GM19372 (cell line): ENCODE data around the gene IL20RA.
A peak's percentile ranks its signal among the peaks of the same experiment; 100 is the strongest.

ENCODE experiments used
- ATAC-seq: cut with Tn5 transposase; IDR thresholded peaks from one replicate; pipeline ENCODE4 v1.9.1; 2021; ENCODE audit warnings: mild to moderate bottlenecking, low read depth, moderate library complexity; ENCODE audit not compliant: unreplicated experiment

IL20RA gene

GRCh38 chr6:137046871-137047412 is 2.2 kb upstream of the IL20RA start:
- no peak for ATAC-seq

GRCh38 chr6:137045222-137045789 is 541 bp upstream of the IL20RA start:
- no peak for ATAC-seq

GRCh38 chr6:137043710-137044365 is 927 bp downstream of the IL20RA start:
- no peak for ATAC-seq

- ATAC-seq = no peak
Measured at GRCh38 chr6:137040393-137040792, 4.4 kb downstream of the IL20RA start.

- no peak for ATAC-seq
Measured at GRCh38 chr6:137039010-137039409, 5.8 kb downstream of the IL20RA start.

- no peak for ATAC-seq
Measured at GRCh38 chr6:137036566-137037300, 8.0 kb downstream of the IL20RA start.

- ATAC-seq = peak; percentile 98
Measured at GRCh38 chr6:137033828-137034227, 10.9 kb downstream of the IL20RA start.

GRCh38 chr6:137031122-137031521 is 13.6 kb downstream of the IL20RA start:
- no peak for ATAC-seq

GRCh38 chr6:137028912-137029311 is 15.9 kb downstream of the IL20RA start:
- no peak for ATAC-seq

- ATAC-seq = no peak
Measured at GRCh38 chr6:137025786-137026730, 18.7 kb downstream of the IL20RA start.

GRCh38 chr6:137024237-137024990 is 20.4 kb downstream of the IL20RA start:
- ATAC-seq = no peak

GRCh38 chr6:137020776-137021175 is 24.0 kb downstream of the IL20RA start:
- ATAC-seq = no peak

- ATAC-seq = no peak
Measured at GRCh38 chr6:137019476-137020272, 25.1 kb downstream of the IL20RA start.

GRCh38 chr6:137017081-137017480 is 27.7 kb downstream of the IL20RA start:
- ATAC-seq = no peak

- no peak for ATAC-seq
Measured at GRCh38 chr6:137016356-137016755, 28.4 kb downstream of the IL20RA start.

- ATAC-seq = no peak
Measured at GRCh38 chr6:137015943-137016342, 28.8 kb downstream of the IL20RA start.

- no peak for ATAC-seq
Measured at GRCh38 chr6:137013738-137014602, 30.8 kb downstream of the IL20RA start.

GRCh38 chr6:137013031-137013430 is 31.7 kb downstream of the IL20RA start:
- ATAC-seq = no peak
